CD4-positive, alpha-beta T cell treated with Interleukin-4 for 1 hour (primary cell): ENCODE results near the gene TM9SF4.
A peak's percentile ranks its signal among the peaks of the same experiment; 100 is the strongest.
"Not testable (repeated sequence)": the region's sequence is repeated elsewhere in the genome, so short reads cannot be mapped to it uniquely, and the experiment has no call there.

Source experiments
- DNase-seq, 2 donors: peaks; one replicate each; pipeline ENCODE4 v3.0.0-alpha.2; 2020 to 2022

TM9SF4 gene

GRCh38 chr20:32098786-32099185 is 10.7 kb upstream of the TM9SF4 start:
- no peak for DNase-seq

DNA sequence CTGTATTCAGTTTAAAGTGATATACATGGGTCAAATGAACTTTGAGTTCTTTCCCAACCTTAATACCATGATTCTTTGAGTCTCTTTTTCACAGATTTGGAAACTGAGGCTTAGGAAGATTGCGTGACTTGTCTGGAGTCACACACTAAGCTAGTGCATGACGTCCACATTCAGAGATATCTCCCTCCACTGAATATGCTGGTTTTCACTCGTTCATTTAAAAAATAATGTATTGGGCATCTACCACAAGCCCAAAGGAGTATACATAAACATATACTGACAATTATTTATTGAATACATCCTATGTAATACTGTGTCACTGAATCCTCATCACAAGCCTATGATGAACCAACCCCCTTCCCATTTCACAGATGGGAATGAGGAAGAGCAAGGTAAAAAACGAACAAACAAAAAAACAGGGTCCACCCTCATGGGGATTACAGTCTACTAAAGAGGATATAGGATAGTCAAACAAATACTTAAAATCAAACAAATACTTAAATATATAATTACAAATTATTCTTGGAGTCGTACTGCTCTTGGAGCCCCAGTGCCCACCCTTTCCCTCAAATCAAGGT is 611 bp upstream of the TM9SF4 start:
- no peak for DNase-seq

GRCh38 chr20:32110173-32110704 is 725 bp downstream of the TM9SF4 start:
- no peak for DNase-seq

GRCh38 chr20:32110727-32111126 is 1.2 kb downstream of the TM9SF4 start:
- DNase-seq, result no peak

GRCh38 chr20:32111156-32111686 is 1.7 kb downstream of the TM9SF4 start:
- no peak for DNase-seq

DNA sequence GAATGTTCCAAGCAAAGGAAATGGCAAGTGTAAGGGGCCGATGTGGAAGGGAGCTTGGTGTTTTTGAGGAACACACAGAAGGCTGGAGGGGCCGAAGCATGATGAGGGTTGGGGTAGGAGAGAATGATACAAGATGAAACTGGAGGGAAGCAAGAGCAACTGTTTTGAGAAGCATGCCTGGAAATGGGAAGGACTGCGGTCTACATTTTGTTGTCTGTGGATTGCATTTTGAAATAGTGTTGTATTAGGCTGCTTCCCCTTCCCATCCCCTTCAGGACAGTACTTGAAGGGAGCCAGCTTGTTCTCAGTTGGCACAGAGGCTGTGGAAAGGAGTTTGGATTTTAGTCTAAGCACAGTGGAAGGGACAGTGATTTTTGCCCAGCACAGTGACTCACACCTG is 2.2 kb downstream of the TM9SF4 start:
- DNase-seq, result no peak

DNA sequence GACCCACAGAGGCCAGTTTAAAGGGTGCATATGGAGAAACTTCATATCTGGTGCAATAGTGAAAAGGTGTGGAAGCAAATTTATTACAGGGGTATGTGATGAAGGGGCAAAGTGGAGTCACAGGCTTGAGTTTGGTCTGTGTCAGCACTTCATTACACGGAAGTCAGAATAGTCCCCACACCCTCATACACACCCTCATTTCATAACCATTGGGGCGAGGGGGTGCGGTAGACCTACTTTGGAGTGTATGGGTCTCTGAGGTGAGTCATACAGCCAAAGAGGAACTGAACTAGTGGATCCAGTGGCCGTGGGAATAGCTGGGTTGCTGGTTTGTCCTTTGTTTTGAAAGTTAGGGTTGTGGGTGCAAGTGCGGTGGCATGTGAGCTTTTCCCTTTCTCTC is 3.3 kb downstream of the TM9SF4 start:
- DNase-seq, result peak; percentile 27 to 81

GRCh38 chr20:32113591-32114260 is 4.2 kb downstream of the TM9SF4 start:
- no peak for DNase-seq

- DNase-seq, result no peak
Measured at GRCh38 chr20:32114305-32114960, 4.9 kb downstream of the TM9SF4 start.

DNA sequence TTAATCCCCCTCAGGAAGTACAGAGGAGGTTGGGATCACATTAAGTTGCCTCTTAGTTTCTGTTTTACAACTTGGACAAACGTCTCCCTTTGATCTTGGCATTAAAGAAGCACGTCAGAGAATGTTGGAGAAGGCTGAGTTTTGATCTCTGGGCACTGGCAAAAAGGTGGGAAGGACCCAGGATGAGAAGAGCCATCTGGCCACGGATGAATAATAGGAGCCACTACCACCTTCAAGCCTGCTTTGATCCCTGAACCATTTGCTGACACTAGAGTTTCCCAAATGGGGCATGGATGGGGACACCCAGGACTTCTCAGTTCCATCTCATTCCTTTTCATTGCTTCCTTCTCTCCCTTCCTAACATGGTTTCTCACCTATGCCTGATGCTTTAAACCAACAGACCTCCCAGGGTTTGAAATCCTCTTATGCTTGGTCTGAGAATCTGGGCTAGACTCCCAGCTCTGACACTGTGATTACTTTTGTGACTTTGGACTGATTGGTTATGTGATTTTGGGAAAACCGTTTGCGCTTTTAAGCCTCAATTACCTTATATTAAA is 5.8 kb downstream of the TM9SF4 start:
- no peak for DNase-seq

- DNase-seq, result no peak
Measured at GRCh38 chr20:32116079-32116521, 6.6 kb downstream of the TM9SF4 start.

- not testable (repeated sequence) for DNase-seq
Measured at GRCh38 chr20:32116796-32117195, 7.3 kb downstream of the TM9SF4 start.

GRCh38 chr20:32118427-32118826 is 8.9 kb downstream of the TM9SF4 start:
- not testable (repeated sequence) for DNase-seq

DNA sequence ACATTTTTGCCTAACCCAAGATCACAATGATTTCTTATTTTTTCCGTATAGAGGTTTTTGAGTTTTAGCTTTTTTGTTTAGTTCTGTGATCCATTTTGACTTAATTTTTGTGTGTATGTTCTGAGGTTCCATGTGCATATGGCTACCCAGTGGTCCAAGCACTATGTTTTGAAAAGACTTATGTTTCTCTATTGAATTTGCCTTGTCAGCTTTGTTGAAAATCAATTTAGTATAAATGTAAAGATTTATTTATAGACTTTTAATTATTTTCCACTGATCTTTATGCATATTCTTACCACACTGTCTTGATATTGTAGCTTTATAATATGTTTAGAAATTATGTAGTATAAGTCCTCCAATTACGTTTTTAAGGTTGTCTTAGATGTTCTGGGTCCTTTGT is 10.2 kb downstream of the TM9SF4 start:
- no peak for DNase-seq

GRCh38 chr20:32121908-32122307 is 12.4 kb downstream of the TM9SF4 start:
- DNase-seq, result not testable (repeated sequence)

DNA sequence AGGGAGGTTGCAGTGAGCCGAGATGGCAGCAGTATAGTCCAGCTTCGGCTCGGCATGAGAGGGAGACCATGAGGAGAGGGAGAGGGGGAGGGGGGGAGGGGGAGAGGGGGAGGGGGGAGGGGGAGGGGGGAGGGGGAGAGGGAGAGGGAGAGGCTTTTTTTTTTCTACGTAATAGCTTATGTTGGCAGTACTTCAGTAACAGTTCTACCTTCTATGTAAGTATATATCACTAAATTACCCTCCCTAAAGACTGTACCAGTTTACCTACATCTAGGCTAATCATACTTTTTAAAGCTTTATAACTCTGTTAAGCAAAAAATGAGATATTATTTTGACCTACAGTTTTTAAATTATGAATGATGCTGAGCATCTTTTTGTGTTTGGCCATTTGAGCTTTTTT is 13.6 kb downstream of the TM9SF4 start:
- DNase-seq, result no peak

- DNase-seq, result no peak
Measured at GRCh38 chr20:32124916-32125454, 15.5 kb downstream of the TM9SF4 start.

DNA sequence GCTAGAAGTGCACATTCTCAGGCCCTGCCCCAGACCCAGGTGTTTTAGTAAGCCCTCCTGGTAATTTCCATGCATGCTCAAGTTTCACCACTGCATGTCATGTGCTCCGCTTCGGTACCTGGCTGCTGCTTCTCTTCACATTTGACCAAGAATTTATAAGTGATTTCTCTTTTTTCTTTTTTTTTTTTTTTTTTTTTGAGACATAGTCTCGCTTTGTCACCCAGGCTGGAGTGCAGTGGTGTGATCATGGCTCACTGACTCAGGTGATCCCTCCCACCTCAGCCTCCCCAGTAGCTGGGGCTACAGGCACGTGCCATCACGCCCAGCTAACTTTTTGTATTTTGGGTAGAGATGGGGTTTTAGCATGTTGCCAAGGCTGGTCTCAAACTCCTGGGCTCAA is 16.0 kb downstream of the TM9SF4 start:
- DNase-seq, result no peak

- DNase-seq, result no peak
Measured at GRCh38 chr20:32126919-32127318, 17.4 kb downstream of the TM9SF4 start.

DNA sequence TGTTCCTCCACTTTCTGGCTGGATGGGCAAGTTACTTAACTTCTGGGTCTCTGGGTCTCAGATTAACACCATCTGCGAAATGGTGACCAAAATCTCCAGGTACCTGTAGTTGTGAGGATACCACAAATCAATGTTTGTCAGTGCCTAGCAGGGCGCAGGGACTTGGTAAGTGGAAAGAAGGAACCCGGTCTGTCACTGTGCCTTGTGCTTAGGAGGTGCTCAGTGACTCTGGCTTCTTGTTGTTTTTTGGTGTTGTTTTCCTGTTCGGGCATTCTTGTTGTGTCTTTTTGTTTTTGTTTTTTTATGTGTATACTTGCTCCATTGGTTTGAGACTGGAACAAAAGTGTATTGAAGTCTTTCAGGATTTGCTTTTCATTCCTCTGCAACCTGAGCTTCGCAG is 17.8 kb downstream of the TM9SF4 start:
- DNase-seq, result no peak

DNA sequence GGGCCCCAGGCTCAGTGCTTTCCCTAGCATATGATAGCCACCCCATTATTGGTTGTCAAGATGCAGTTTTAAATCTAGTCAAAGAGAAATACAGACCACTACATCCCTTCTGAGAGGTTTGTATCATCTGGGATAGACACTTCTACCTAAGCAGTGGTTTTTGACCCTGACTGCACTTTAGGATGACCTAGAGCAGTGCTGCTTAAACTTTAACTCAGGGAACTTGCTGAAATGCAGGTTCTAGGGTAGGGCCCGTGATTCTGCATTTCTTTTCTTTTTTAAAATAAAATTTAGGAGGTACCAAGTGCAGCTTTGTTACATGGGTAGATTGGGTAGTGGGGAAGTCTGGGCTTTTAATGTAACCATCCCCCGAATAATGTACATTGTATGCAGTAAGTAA is 18.7 kb downstream of the TM9SF4 start:
- no peak for DNase-seq

- DNase-seq, result no peak
Measured at GRCh38 chr20:32129863-32130262, 20.3 kb downstream of the TM9SF4 start.

GRCh38 chr20:32130352-32130751 is 20.8 kb downstream of the TM9SF4 start:
- no peak for DNase-seq
